Putamen (tissue), 1 donor: Measurements from ENCODE around the gene GAS2L2.

Source experiments
- DNase-seq: peaks from one replicate; pipeline ENCODE4 v3.0.0-alpha.2; 2016; ENCODE audit warnings: low spot score

GAS2L2 gene

GRCh38 chr17:35694906-35695305, 58.1 kb downstream of the GAS2L2 start:
- DNase-seq, result no peak
